Adrenal gland (tissue), 5 donors: ENCODE data around the gene TBC1D9B.

Experiments used
- POLR2A ChIP-seq, 2 donors: fragments of 450-650 bp; IDR thresholded peaks; one replicate each; pipeline ENCODE4 v1.6.1; 2017; ENCODE audit warnings: antibody characterized with exemption in 2 of 2, mild to moderate bottlenecking in 2 of 2, moderate library complexity in 1 of 2
- TF ChIP-seq, protein P1 (sequence below), 6 experiments: fragments of 450-650 bp in 4 of 6; fragments of 200-600 bp in 2 of 6; sonication (generic) in 1 of 6; IDR thresholded peaks; 1 replicate in 5 of 6; 2 replicates in 1 of 6; pipeline versions ENCODE4 v1.5.1 to v1.8.0; 2016 to 2021; ENCODE audit warnings: antibody characterized with exemption in 6 of 6, mild to moderate bottlenecking in 2 of 6, moderate library complexity in 1 of 6
- donor health status: DM: no; HTN: no; CAD: no.

DNA sequence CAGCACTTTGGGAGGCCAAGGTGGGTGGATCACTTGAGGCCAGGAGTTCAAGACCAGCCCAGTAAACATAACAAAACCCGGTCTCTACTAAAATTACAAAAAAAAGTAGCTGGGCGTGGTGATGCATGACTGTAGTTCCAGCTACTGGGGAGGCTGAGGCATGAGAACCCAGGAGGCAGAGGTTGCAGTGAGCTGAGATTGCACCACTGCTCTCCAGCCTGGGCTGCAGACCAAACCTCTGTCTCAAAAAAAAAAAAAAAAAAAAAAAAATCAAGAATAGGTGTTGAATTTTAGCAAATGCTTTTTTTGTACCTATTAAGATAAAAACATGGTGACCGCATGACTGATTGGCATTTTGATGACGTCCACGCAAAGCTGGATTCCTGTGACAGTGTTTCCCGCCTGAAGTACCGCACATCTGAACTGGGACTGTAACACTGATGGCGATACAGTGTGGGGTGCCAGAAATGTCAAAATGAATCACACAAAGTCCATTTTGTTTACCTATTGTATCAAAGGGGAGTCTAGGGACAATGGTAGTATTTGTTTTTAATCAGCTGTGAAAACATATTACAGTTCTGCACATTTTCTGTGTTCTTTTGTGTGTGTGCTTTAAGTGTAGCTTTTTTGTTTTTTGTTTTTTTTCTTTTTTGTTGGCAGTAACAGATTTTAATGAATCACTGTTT lies 23.2 kb upstream of the TBC1D9B start:
- TF ChIP-seq, protein P1, sequence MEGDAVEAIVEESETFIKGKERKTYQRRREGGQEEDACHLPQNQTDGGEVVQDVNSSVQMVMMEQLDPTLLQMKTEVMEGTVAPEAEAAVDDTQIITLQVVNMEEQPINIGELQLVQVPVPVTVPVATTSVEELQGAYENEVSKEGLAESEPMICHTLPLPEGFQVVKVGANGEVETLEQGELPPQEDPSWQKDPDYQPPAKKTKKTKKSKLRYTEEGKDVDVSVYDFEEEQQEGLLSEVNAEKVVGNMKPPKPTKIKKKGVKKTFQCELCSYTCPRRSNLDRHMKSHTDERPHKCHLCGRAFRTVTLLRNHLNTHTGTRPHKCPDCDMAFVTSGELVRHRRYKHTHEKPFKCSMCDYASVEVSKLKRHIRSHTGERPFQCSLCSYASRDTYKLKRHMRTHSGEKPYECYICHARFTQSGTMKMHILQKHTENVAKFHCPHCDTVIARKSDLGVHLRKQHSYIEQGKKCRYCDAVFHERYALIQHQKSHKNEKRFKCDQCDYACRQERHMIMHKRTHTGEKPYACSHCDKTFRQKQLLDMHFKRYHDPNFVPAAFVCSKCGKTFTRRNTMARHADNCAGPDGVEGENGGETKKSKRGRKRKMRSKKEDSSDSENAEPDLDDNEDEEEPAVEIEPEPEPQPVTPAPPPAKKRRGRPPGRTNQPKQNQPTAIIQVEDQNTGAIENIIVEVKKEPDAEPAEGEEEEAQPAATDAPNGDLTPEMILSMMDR (IDR thresholded peaks at IDR 0.05), result no peak
- TF ChIP-seq POLR2A (IDR thresholded peaks at IDR 0.05), result no peak
